SH-SY5Y (cell line): ENCODE measurements around the gene TARDBP.

Experiments used
- GATA2 ChIP-seq: IDR thresholded peaks from 2 replicates; pipeline ENCODE4 v1.6.1; 2011; ENCODE audit warnings: mild to moderate bottlenecking, low read depth, low read length
- GATA3 ChIP-seq: IDR thresholded peaks from 2 replicates; pipeline ENCODE4 v1.6.1; 2011; ENCODE audit warnings: low read depth, mild to moderate bottlenecking, low read length, moderate library complexity

DNA sequence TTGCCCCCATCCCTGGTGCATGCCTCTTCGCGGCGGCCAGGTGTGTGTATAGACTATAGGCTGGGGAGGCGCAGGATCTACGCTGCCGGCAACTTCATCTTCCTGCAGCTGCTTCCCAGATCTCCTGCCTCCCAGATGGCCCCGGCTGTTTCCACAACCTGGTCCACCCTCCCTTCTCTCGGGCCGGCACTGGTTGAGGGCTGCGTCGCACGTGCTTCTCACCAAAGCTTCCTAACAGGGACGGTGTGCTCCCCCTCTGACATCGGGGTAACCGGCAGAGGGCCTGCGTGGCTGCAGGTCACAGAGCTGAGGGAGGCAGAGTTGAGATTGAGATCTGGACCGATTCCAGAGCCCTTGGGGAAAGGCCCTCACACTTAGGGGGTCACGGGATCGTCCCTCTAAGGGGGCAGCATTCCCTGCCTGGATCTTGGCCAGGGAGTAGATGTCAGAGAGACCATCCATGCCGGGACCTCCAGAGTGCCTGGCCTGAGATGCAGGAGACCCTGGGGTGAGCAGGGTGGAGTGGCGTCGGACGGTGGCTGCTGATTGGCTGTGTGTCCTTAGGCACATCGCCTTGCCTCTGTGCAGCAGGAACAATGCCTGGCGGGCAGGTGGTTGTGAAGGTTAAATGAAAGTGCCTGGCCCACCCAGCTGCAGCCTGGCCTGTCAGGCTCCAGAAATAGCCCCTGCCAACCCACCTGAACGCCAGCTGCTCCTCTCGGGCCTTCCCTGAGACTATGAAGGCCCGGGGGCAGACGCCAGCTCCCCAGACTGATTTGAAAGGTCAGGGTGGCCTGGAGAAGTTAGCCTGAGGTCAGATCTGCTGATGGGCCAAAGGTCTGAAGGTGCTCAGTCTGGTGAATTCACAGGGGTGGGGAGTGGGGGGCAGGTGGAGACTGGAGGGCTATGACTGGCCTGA lies 40.6 kb downstream of the TARDBP start:
- no peak for TF ChIP-seq GATA3
- peak; percentile 53; the same call in 1 of the 2 replicates for TF ChIP-seq GATA2
